ENCODE data around the gene ILK.

DNA sequence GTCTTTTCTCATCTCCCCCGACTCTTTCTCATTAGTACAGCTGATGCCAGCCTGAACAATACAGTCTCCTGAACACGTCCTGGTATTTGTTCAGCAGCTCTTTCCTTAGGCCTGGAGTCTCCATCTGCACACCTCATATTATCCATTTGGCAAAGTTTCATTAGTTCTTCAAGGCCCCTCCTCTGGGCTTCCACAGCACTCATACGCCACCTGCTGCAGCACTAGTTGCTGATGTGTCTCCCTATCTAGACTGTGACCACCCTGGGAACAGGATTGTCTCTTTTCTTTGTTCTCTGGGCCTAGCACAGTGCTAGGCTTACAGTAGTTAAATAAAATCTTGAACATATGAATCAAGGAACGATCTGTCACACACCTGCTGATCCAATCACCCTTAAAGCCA is 34.9 kb downstream of the ILK start:
- TF ChIP-seq, protein P1, sequence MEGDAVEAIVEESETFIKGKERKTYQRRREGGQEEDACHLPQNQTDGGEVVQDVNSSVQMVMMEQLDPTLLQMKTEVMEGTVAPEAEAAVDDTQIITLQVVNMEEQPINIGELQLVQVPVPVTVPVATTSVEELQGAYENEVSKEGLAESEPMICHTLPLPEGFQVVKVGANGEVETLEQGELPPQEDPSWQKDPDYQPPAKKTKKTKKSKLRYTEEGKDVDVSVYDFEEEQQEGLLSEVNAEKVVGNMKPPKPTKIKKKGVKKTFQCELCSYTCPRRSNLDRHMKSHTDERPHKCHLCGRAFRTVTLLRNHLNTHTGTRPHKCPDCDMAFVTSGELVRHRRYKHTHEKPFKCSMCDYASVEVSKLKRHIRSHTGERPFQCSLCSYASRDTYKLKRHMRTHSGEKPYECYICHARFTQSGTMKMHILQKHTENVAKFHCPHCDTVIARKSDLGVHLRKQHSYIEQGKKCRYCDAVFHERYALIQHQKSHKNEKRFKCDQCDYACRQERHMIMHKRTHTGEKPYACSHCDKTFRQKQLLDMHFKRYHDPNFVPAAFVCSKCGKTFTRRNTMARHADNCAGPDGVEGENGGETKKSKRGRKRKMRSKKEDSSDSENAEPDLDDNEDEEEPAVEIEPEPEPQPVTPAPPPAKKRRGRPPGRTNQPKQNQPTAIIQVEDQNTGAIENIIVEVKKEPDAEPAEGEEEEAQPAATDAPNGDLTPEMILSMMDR (IDR thresholded peaks at IDR 0.05 in 8 of 11, conservative IDR thresholded peaks at IDR 0.05 in 3 of 11) = no peak
- TF ChIP-seq POLR2A (IDR thresholded peaks at IDR 0.05) (no peak), POLR2AphosphoS5 (IDR thresholded peaks at IDR 0.05) (no peak)
